H1 (cell line): ENCODE measurements around the gene FOXQ1. TPM values are rescaled to one million over a fixed set of nuclear protein-coding genes. Genes with fewer than 3 reads are reported as not detected.

ENCODE experiments used
- CTCF ChIA-PET: fragments of 300-600 bp; sonication (Branson Sonifier 250); formaldehyde crosslinking; loops from one replicate; lab custom pipeline; 2021; ENCODE audit not compliant: partially characterized antibody; lab: Charles Lee
- POLR2A ChIA-PET: fragments of 300-600 bp; sonication (Branson Sonifier 250); formaldehyde crosslinking; loops from one replicate; lab custom pipeline; 2021; ENCODE audit warnings: inconsistent platforms; ENCODE audit not compliant: partially characterized antibody; lab: Charles Lee
- DNase-seq, 2 experiments: peaks; one replicate each; pipeline versions ENCODE4 v3.0.0 to v3.0.0-alpha.2; 2010 to 2022; ENCODE audit warnings: low spot score in 2 of 2, low read depth in 1 of 2, mixed read lengths in 1 of 2
- FAIRE-seq: peaks from 2 replicates; lab custom pipeline; 2011; peaks lifted over from hg19 to GRCh38; lab: Jason Lieb, UNC
- H2AFZ ChIP-seq: 2 replicates; pipeline ENCODE4 v1.8.1; 2012; ENCODE audit warnings: low read length, inconsistent platforms
- H2AK5ac ChIP-seq: 2 replicates; pipeline ENCODE4 v1.6.1; 2013; ENCODE audit warnings: low read depth, low read length
- H2BK120ac ChIP-seq: replicated peaks from 2 replicates; pipeline ENCODE3; 2013; ENCODE audit warnings: low read depth, low read length, inconsistent platforms
- H2BK12ac ChIP-seq: 2 replicates; pipeline ENCODE4 v1.6.1; 2013; ENCODE audit warnings: low read depth, low read length
- H2BK15ac ChIP-seq: 2 replicates; pipeline ENCODE4 v1.6.1; 2013; ENCODE audit warnings: low read length
- H2BK20ac ChIP-seq: 2 replicates; pipeline ENCODE4 v1.6.1; 2013; ENCODE audit warnings: low read length
- H2BK5ac ChIP-seq: 2 replicates; pipeline ENCODE4 v1.6.1; 2013; ENCODE audit warnings: low read depth, low read length
- H3K14ac ChIP-seq: 2 replicates; pipeline ENCODE4 v1.6.1; 2013; ENCODE audit warnings: inconsistent platforms; ENCODE audit not compliant: insufficient read length
- H3K18ac ChIP-seq: 2 replicates; pipeline ENCODE4 v1.6.1; 2013; ENCODE audit warnings: low read length; ENCODE audit errors: extremely low read depth
- H3K23ac ChIP-seq: 2 replicates; pipeline ENCODE4 v1.6.1; 2013; ENCODE audit warnings: inconsistent platforms; ENCODE audit not compliant: insufficient read length
- H3K23me2 ChIP-seq: 2 replicates; pipeline ENCODE4 v1.6.1; 2013; ENCODE audit warnings: low read depth, low read length
- H3K27ac ChIP-seq: 2 replicates; pipeline ENCODE4 v1.6.1; 2011; ENCODE audit warnings: low read depth, low read length, inconsistent platforms
- H3K27me3 ChIP-seq, 4 experiments: replicated peaks in 1 of 4; 1 replicate in 1 of 4; 2 replicates in 3 of 4; pipeline versions ENCODE4 v1.6.1 to v1.8.1; 2011 to 2013; ENCODE audit warnings: low read length in 3 of 4, mild to moderate bottlenecking in 3 of 4, inconsistent platforms in 2 of 4, mixed read lengths in 2 of 4, moderate library complexity in 1 of 4; ENCODE audit not compliant: control insufficient read depth in 3 of 4, insufficient read depth in 3 of 4; ENCODE audit errors: extremely low read depth in 1 of 4
- H3K36me3 ChIP-seq, 4 experiments: 2 replicates each; pipeline versions ENCODE4 v1.6.1 to v1.8.1; 2011 to 2013; ENCODE audit warnings: mild to moderate bottlenecking in 4 of 4, low read length in 3 of 4, moderate library complexity in 2 of 4, control low read depth in 1 of 4, inconsistent platforms in 1 of 4; ENCODE audit not compliant: insufficient read depth in 4 of 4, control insufficient read depth in 2 of 4
- H3K4ac ChIP-seq: replicated peaks from 2 replicates; pipeline ENCODE3; 2013; ENCODE audit warnings: low read length, low read depth, mixed read lengths, inconsistent platforms; ENCODE audit not compliant: insufficient read length
- H3K4me1 ChIP-seq, 4 experiments: replicated peaks in 1 of 4; 1 replicate in 1 of 4; 2 replicates in 3 of 4; pipeline versions ENCODE4 v1.6.1 to v1.8.1; 2011 to 2013; ENCODE audit warnings: low read length in 3 of 4, inconsistent platforms in 2 of 4, mixed read lengths in 1 of 4; ENCODE audit not compliant: insufficient read depth in 4 of 4, control insufficient read depth in 3 of 4
- H3K4me2 ChIP-seq, 2 experiments: 2 replicates each; pipeline versions ENCODE4 v1.6.1 to v1.8.1; 2011 to 2013; ENCODE audit warnings: low read depth in 2 of 2, low read length in 2 of 2, control low read depth in 1 of 2, inconsistent platforms in 1 of 2, mild to moderate bottlenecking in 1 of 2; ENCODE audit not compliant: insufficient read depth in 1 of 2
- H3K4me3 ChIP-seq, 4 experiments: fragments of 200-600, 300-600 bp in 1 of 4; sonication (generic), shearing (Covaris generic), sonication (Bioruptor Twin) in 1 of 4; 2 replicates each; pipeline versions ENCODE4 v1.5.1 to v1.8.1; 2011 to 2016; ENCODE audit warnings: low read length in 4 of 4, low read depth in 3 of 4, control low read depth in 2 of 4, inconsistent platforms in 2 of 4, mild to moderate bottlenecking in 2 of 4, mixed read lengths in 1 of 4, moderate library complexity in 1 of 4; ENCODE audit not compliant: insufficient read depth in 2 of 4; ENCODE audit errors: extremely low read depth in 1 of 4
- H3K56ac ChIP-seq: replicated peaks from 2 replicates; pipeline ENCODE3; 2013; ENCODE audit warnings: low read depth, mild to moderate bottlenecking, mixed read lengths, low read length, inconsistent platforms; ENCODE audit not compliant: insufficient read length
- H3K79me1 ChIP-seq: 2 replicates; pipeline ENCODE4 v1.6.1; 2013; ENCODE audit warnings: low read depth, low read length, control low read depth
- H3K79me2 ChIP-seq, 2 experiments: 2 replicates each; pipeline versions ENCODE4 v1.6.1 to v1.8.1; 2012 to 2013; ENCODE audit warnings: low read length in 2 of 2, mild to moderate bottlenecking in 2 of 2, inconsistent platforms in 1 of 2; ENCODE audit not compliant: insufficient read depth in 2 of 2, control insufficient read depth in 1 of 2
- H3K9ac ChIP-seq, 4 experiments: replicated peaks in 1 of 4; 1 replicate in 1 of 4; 2 replicates in 3 of 4; pipeline versions ENCODE4 v1.6.1 to v1.8.1; 2011 to 2013; ENCODE audit warnings: low read depth in 3 of 4, low read length in 3 of 4, control low read depth in 2 of 4, mild to moderate bottlenecking in 2 of 4, moderate library complexity in 2 of 4, inconsistent platforms in 1 of 4; ENCODE audit errors: extremely low read depth in 1 of 4
- H3K9me3 ChIP-seq, 2 experiments: 2 replicates each; pipeline versions ENCODE4 v1.6.1 to v1.8.1; 2012 to 2013; ENCODE audit warnings: mild to moderate bottlenecking in 2 of 2, moderate library complexity in 2 of 2, control low read depth in 1 of 2, inconsistent platforms in 1 of 2, low read depth in 1 of 2, low read length in 1 of 2, mixed read lengths in 1 of 2; ENCODE audit not compliant: insufficient read depth in 2 of 2
- H4K20me1 ChIP-seq, 2 experiments: replicated peaks in 1 of 2; 2 replicates each; pipeline versions ENCODE3 to v1.8.1; 2011 to 2013; ENCODE audit warnings: inconsistent platforms in 2 of 2, low read length in 2 of 2, mild to moderate bottlenecking in 1 of 2; ENCODE audit not compliant: insufficient read depth in 2 of 2, control insufficient read depth in 1 of 2
- H4K5ac ChIP-seq: 2 replicates; pipeline ENCODE4 v1.6.1; 2013; ENCODE audit warnings: low read length, low read depth, mixed read lengths, inconsistent platforms; ENCODE audit not compliant: insufficient read length
- H4K8ac ChIP-seq: 2 replicates; pipeline ENCODE4 v1.8.0; 2013; ENCODE audit warnings: mild to moderate bottlenecking, moderate library complexity, low read length, inconsistent platforms; ENCODE audit not compliant: insufficient read depth; ENCODE audit errors: extremely low read depth
- H4K91ac ChIP-seq: replicated peaks from 2 replicates; pipeline ENCODE3; 2013; ENCODE audit warnings: low read length, mixed read lengths, inconsistent platforms; ENCODE audit not compliant: insufficient read length
- BCL11A ChIP-seq, 2 experiments: IDR thresholded peaks; one replicate each; pipeline ENCODE4 v1.6.1; 2011; ENCODE audit warnings: low read depth in 2 of 2, low read length in 2 of 2, mild to moderate bottlenecking in 2 of 2
- CBX5 ChIP-seq: fragments of 300-800, 300-1000 bp; sonication (generic); IDR thresholded peaks from 2 replicates; pipeline ENCODE4 v1.7.1; 2016; ENCODE audit warnings: antibody characterized with exemption, low read length, low read depth
- CBX8 ChIP-seq: fragments of 300-800, 300-1000 bp; sonication (generic); IDR thresholded peaks from 2 replicates; pipeline ENCODE4 v1.7.1; 2016; ENCODE audit warnings: low read depth, low read length, borderline replicate concordance
- CEBPB ChIP-seq: IDR thresholded peaks from 2 replicates; pipeline ENCODE4 v1.6.1; 2012; ENCODE audit warnings: low read depth, low read length
- CHD2 ChIP-seq: IDR thresholded peaks from 2 replicates; pipeline ENCODE4 v1.6.1; 2012; ENCODE audit warnings: low read length, improper control_type of control experiment
- CREB1 ChIP-seq: IDR thresholded peaks from 2 replicates; pipeline ENCODE4 v1.6.1; 2012; ENCODE audit warnings: inconsistent platforms
- EP300 ChIP-seq, 2 experiments: IDR thresholded peaks; 1 replicate in 1 of 2; 2 replicates in 1 of 2; pipeline ENCODE4 v1.6.1; 2011 to 2012; ENCODE audit warnings: low read depth in 2 of 2, low read length in 2 of 2, mild to moderate bottlenecking in 2 of 2, borderline replicate concordance in 1 of 2, inconsistent platforms in 1 of 2, moderate library complexity in 1 of 2
- GABPA ChIP-seq: IDR thresholded peaks from 2 replicates; pipeline ENCODE4 v1.6.1; 2011; ENCODE audit warnings: mild to moderate bottlenecking, low read length, moderate library complexity, borderline replicate concordance; ENCODE audit not compliant: insufficient read depth
- GTF2F1 ChIP-seq: IDR thresholded peaks from 2 replicates; pipeline ENCODE4 v1.6.1; 2012; ENCODE audit warnings: low read depth, low read length, improper control_type of control experiment, borderline replicate concordance
- KDM4A ChIP-seq: IDR thresholded peaks from one replicate; pipeline ENCODE4 v1.7.1; 2012; ENCODE audit warnings: low read depth, mild to moderate bottlenecking, moderate library complexity, low read length, inconsistent platforms; ENCODE audit not compliant: severe bottlenecking
- PHF8 ChIP-seq: fragments of 200-600 bp; sonication (generic); conservative IDR thresholded peaks from 2 replicates; pipeline ENCODE4 v1.7.1; 2012; ENCODE audit warnings: low read depth, mild to moderate bottlenecking, inconsistent platforms, low read length, moderate library complexity
- SIN3A ChIP-seq, 2 experiments: IDR thresholded peaks in 1 of 2; conservative IDR thresholded peaks in 1 of 2; 2 replicates each; pipeline ENCODE4 v1.6.1; 2011 to 2012; ENCODE audit warnings: low read length in 2 of 2, improper control_type of control experiment in 1 of 2, low read depth in 1 of 2, mild to moderate bottlenecking in 1 of 2
- SP2 ChIP-seq: IDR thresholded peaks from 2 replicates; pipeline ENCODE4 v1.6.1; 2012; ENCODE audit warnings: mild to moderate bottlenecking, low read length, inconsistent platforms
- TAF1 ChIP-seq: IDR thresholded peaks from 2 replicates; pipeline ENCODE4 v1.6.1; 2011; ENCODE audit warnings: mild to moderate bottlenecking, low read depth, low read length
- TBP ChIP-seq: IDR thresholded peaks from 2 replicates; pipeline ENCODE4 v1.6.1; 2011; ENCODE audit warnings: low read depth, low read length, improper control_type of control experiment
- TCF12 ChIP-seq: IDR thresholded peaks from 2 replicates; pipeline ENCODE4 v1.6.1; 2011; ENCODE audit warnings: low read depth, mild to moderate bottlenecking, low read length
- WGBS, 2 experiments: shearing (Covaris generic) in 1 of 2; methylation state at CpG; one replicate each; pipeline versions ENCODE4 v1.1.6 to v1.1.7; 2013 to 2015; ENCODE audit warnings: low lambda C conversion rate in 2 of 2, mixed read lengths in 2 of 2, inconsistent platforms in 1 of 2, low coverage in 1 of 2, missing lambda C conversion rate in 1 of 2; ENCODE audit not compliant: insufficient replicate concordance in 2 of 2, insufficient coverage in 1 of 2, insufficient read length in 1 of 2; ENCODE audit errors: extremely low coverage in 1 of 2, missing lambda C conversion rate in 1 of 2; 5-methylcytosine and 5-hydroxymethylcytosine counted together
- polyA plus RNA-seq, 7 experiments: library from polyadenylated mRNA; depleted of rRNA in 3 of 7; stranded (reverse) in 5 of 7; unstranded in 2 of 7; fragments of >200 nt in 5 of 7; fragments of 200-250 nt in 2 of 7; gene quantifications; 1 replicate in 5 of 7; 2 replicates in 1 of 7; 4 replicates in 1 of 7; pipeline versions ENCODE4 v1.2.1 to v1.2.3, GENCODE V29; 2011 to 2013; ENCODE audit warnings: missing spikeins in 2 of 7, mixed read lengths in 2 of 7
- total RNA-seq: library from RNA; stranded (reverse); fragmentation: NEBNext Ultra II Directional; extraction: Animal tissue kit (Norgen Biotek cat#: 25700); gene quantifications from 2 replicates; pipeline ENCODE4 v1.2.1, GENCODE V29; 2021

Gene FOXQ1
- total and polyA plus RNA-seq, 2 of the 8 experiments (the other 6 are each of a cell fraction or from before 2014, with no cell fraction given): 0.03 TPM; not detected in 1

- Histone ChIP-seq H3K23me2 (no peaks in the 10 kb centered on the region), H3K4me3 (no peak overlapping the region), H2AFZ (no peak overlapping the region), H4K8ac (no peak overlapping the region), H3K79me1 (no peaks in the 10 kb centered on the region), H3K14ac (no peak overlapping the region), H2BK12ac (no peak overlapping the region), H2BK5ac (no peak overlapping the region), H3K4me1 (0 out of 7 replicates have a peak, but pooled peaks cover 0 to 2% (median 0%) of the 10 kb centered on the region in 4 experiments), H3K56ac (no peak overlapping the region), H3K27me3 (no peaks in the 10 kb centered on the region), H2BK120ac (no peak overlapping the region), H3K9me3 (no peaks in the 10 kb centered on the region), H3K4ac (no peak overlapping the region), H3K18ac (no peak overlapping the region), H2AK5ac (no peak overlapping the region), H4K20me1 (no peaks in the 10 kb centered on the region), H3K27ac (no peak overlapping the region), H2BK15ac (no peak overlapping the region), H4K5ac (no peak overlapping the region), H2BK20ac (no peak overlapping the region), H3K4me2 (no peak overlapping the region), H3K9ac (no peak overlapping the region), H3K36me3 (no peaks in the 10 kb centered on the region), H4K91ac (no peak overlapping the region), H3K79me2 (no peaks in the 10 kb centered on the region), H3K23ac (no peak overlapping the region)
- WGBS, 2 experiments: 80% methylated on average over 4 of the region's 4 CpGs; no CpG with 5 or more reads in 1 of the 2 experiments
- DNase-seq: no peak
- ChIA-PET POLR2A (no interaction called here), CTCF (no interaction called here)
- no peak for FAIRE-seq
- TF ChIP-seq CEBPB (no peak), PHF8 (no peak), CHD2 (no peak), SIN3A (conservative IDR thresholded peaks at IDR 0.05 in 1 of 2, IDR thresholded peaks at IDR 0.05 in 1 of 2; ENCODE audit: low read depth in 1 of 2, low read length in 2 of 2) (no peak), CREB1 (no peak), CBX8 (no peak), SP2 (no peak), TBP (no peak), KDM4A (no peak), GABPA (no peak), EP300 (IDR thresholded peaks at IDR 0.05; ENCODE audit: borderline replicate concordance in 1 of 2, low read depth in 2 of 2, low read length in 2 of 2) (no peak), CBX5 (no peak), BCL11A (IDR thresholded peaks at IDR 0.05; ENCODE audit: low read depth in 2 of 2, low read length in 2 of 2) (no peak), TAF1 (no peak), GTF2F1 (no peak), TCF12 (no peak)
Measured at GRCh38 chr6:1290805-1291204, 21.1 kb upstream of the FOXQ1 start.
